ENCODE results near the gene ANTXR1. TPM values are rescaled to one million over a fixed set of nuclear protein-coding genes. Genes with fewer than 3 reads are reported as not detected.

Gene ANTXR1
- total and polyA plus RNA-seq, 2 experiments from 2014 or later = 29.1 to 34.7 TPM

DNA sequence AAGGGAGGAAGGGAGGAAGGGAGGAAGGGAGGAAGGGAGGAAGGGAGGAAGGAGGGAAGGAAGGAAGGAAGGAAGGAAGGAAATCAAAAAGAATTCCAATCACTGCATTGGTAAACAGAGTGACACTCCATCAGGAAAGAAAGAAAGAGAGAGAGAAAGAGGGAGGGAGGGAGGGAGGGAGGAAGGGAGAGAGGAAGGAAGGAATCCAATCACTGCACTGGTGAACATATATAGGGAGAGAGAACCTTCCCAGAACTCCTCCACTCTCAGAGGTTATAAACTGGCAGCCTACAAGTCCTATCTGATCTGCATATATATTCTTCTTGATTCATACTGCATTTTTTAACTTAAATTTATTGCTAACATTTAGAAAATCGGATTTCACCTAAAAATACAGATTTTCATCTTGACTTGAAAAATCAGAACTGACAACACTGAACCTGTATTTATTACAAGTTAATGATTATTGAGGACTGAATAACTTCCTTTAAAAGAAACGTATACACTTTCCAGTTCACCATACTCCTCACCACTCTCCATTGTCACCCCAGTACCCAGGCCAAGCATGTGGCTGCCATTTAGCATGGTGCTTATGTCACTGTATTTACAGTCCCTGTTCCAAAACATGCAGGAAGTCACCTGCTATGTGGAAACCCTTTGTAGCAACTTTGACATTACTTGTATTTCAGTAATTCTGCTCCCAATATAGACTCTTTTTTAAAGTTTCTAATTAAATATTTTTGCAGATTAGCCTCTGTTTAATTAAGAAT is 83.5 kb downstream of the ANTXR1 start:
- Histone ChIP-seq H3K27me3 (no peaks in the 10 kb centered on the region), H3K4me3 (no peak overlapping the region), H3K9me2 (replicated peaks; ENCODE audit: insufficient read depth) (no peaks in the 10 kb centered on the region), H3K79me2 (no peaks in the 10 kb centered on the region), H4K20me1 (ENCODE audit: insufficient read depth, poor library complexity, severe bottlenecking) (no peaks in the 10 kb centered on the region), H2AFZ (no peak overlapping the region), H3K27ac (no peak overlapping the region), H3K4me2 (no peak overlapping the region), H3K4me1 (ENCODE audit: insufficient read depth) (peaks cover 11% of the 10 kb centered on the region), H3K9me3 (ENCODE audit: low read depth) (no peaks in the 10 kb centered on the region), H3K36me3 (replicated peaks; ENCODE audit: insufficient read depth, low read depth) (no peaks in the 10 kb centered on the region)
- no peak for TF ChIP-seq CTCF (IDR thresholded peaks at IDR 0.05; ENCODE audit: poor library complexity)
- TF ChIP-seq EZH2 (IDR thresholded peaks at IDR 0.05; ENCODE audit: borderline replicate concordance) = no peak
- no peak for TF ChIP-seq EZH2phosphoT487 (IDR thresholded peaks at IDR 0.05; ENCODE audit: low read depth, severe bottlenecking, unreplicated experiment)
- no peak for DNase-seq (ENCODE audit: low spot score)
- WGBS (ENCODE audit: low lambda C conversion rate, missing lambda C conversion rate) = 88% methylated on average over 2 of the region's 2 CpGs

- TF ChIP-seq CTCF (IDR thresholded peaks at IDR 0.05; ENCODE audit: poor library complexity) = no peak
- TF ChIP-seq EZH2 (IDR thresholded peaks at IDR 0.05; ENCODE audit: borderline replicate concordance) = no peak
- TF ChIP-seq EZH2phosphoT487 (IDR thresholded peaks at IDR 0.05; ENCODE audit: low read depth, severe bottlenecking, unreplicated experiment) = no peak
- Histone ChIP-seq H3K79me2 (no peaks in the 10 kb centered on the region), H3K9me3 (ENCODE audit: low read depth) (no peaks in the 10 kb centered on the region), H3K27me3 (no peaks in the 10 kb centered on the region), H3K9me2 (replicated peaks; ENCODE audit: insufficient read depth) (no peaks in the 10 kb centered on the region), H3K4me2 (no peak overlapping the region), H3K27ac (no peak overlapping the region), H3K4me1 (ENCODE audit: insufficient read depth) (peaks cover 11% of the 10 kb centered on the region), H3K36me3 (replicated peaks; ENCODE audit: insufficient read depth, low read depth) (no peaks in the 10 kb centered on the region), H4K20me1 (ENCODE audit: insufficient read depth, poor library complexity, severe bottlenecking) (no peaks in the 10 kb centered on the region), H2AFZ (no peak overlapping the region), H3K4me3 (no peak overlapping the region)
- DNase-seq (ENCODE audit: low spot score) = no peak
- WGBS (ENCODE audit: low lambda C conversion rate, missing lambda C conversion rate) = 74% methylated on average over 2 of the region's 2 CpGs
These were observed 84.2 kb downstream of the ANTXR1 start for GRCh38 chr2:69097148-69097610.

DNA sequence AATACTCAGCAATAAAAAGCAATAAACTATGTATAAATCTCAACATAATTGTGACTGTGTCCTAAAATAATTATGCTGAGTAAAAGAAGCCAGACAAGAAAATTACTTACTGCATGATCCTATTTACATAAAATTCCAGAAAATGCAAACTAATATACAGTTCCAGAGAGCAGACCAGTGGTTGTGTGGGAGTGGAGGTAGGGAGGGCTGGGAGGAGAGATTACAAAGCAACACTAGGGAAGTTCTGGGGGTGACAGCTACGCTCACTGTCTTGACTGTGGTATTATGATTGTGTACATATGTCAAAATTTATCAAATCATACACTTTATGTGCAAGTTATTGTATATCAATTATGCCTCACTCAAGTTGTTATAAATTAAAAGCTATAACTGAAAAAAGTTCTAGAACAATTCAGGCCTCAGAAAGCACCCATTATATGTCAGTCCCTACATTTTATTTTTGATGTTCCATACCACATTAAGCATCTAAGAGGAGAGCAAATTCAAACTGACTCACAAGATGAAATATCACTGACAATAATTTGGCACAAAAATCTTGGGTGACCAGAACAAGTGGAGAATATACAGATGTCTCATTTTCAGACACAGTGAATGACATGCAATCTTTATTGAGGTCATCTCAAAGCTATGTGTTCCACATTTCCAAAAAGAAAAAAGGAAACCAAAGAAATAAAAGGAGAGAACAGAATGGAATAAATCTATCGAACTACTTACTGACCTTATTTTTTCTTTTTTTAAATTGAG is 85.1 kb downstream of the ANTXR1 start:
- Histone ChIP-seq H3K9me3 (ENCODE audit: low read depth) (no peaks in the 10 kb centered on the region), H2AFZ (no peak overlapping the region), H3K9me2 (replicated peaks; ENCODE audit: insufficient read depth) (no peaks in the 10 kb centered on the region), H3K27me3 (no peaks in the 10 kb centered on the region), H3K36me3 (replicated peaks; ENCODE audit: insufficient read depth, low read depth) (no peaks in the 10 kb centered on the region), H3K79me2 (no peaks in the 10 kb centered on the region), H4K20me1 (ENCODE audit: insufficient read depth, poor library complexity, severe bottlenecking) (no peaks in the 10 kb centered on the region), H3K4me3 (no peak overlapping the region), H3K4me2 (no peak overlapping the region), H3K27ac (no peak overlapping the region), H3K4me1 (ENCODE audit: insufficient read depth) (peaks cover 11% of the 10 kb centered on the region)
- no peak for TF ChIP-seq EZH2 (IDR thresholded peaks at IDR 0.05; ENCODE audit: borderline replicate concordance)
- TF ChIP-seq EZH2phosphoT487 (IDR thresholded peaks at IDR 0.05; ENCODE audit: low read depth, severe bottlenecking, unreplicated experiment) = no peak
- no peak for TF ChIP-seq CTCF (IDR thresholded peaks at IDR 0.05; ENCODE audit: poor library complexity)
- WGBS (ENCODE audit: low lambda C conversion rate, missing lambda C conversion rate) = 96% methylated on average over 2 of the region's 2 CpGs
- DNase-seq (ENCODE audit: low spot score) = no peak

Data from hepatocyte (in vitro differentiated cells).